Endothelial cell of umbilical vein (primary cell): ENCODE measurements around the gene PPM1F.

Experiments
- CTCF ChIP-seq, 2 donors: IDR thresholded peaks; 1 replicate in 1 of 2; 2 replicates in 1 of 2; pipeline ENCODE4 v1.5.1; 2011; ENCODE audit warnings: low read length in 2 of 2, mild to moderate bottlenecking in 2 of 2, moderate library complexity in 2 of 2, control low read depth in 1 of 2, inconsistent platforms in 1 of 2, low read depth in 1 of 2; ENCODE audit not compliant: insufficient read depth in 1 of 2; ENCODE audit errors: extremely low read depth in 1 of 2
- EZH2 ChIP-seq: IDR thresholded peaks from 2 replicates; pipeline ENCODE4 v1.6.1; 2012; ENCODE audit warnings: borderline replicate concordance, low read depth, mild to moderate bottlenecking, moderate library complexity, low read length, inconsistent platforms; ENCODE audit not compliant: severe bottlenecking
- FOS ChIP-seq: IDR thresholded peaks from 2 replicates; pipeline ENCODE4 v1.6.1; 2011; ENCODE audit warnings: mild to moderate bottlenecking, low read length, moderate library complexity, borderline replicate concordance; ENCODE audit not compliant: insufficient read depth
- GATA2 ChIP-seq: IDR thresholded peaks from 2 replicates; pipeline ENCODE4 v1.7.0; 2011; ENCODE audit warnings: low read depth, mild to moderate bottlenecking, moderate library complexity, mixed read lengths, low read length; ENCODE audit not compliant: insufficient read length, insufficient read depth
- JUN ChIP-seq: IDR thresholded peaks from 2 replicates; pipeline ENCODE4 v1.6.1; 2011; ENCODE audit warnings: borderline replicate concordance, low read depth; ENCODE audit not compliant: insufficient read length, insufficient read depth
- MAX ChIP-seq: IDR thresholded peaks from 2 replicates; pipeline ENCODE4 v1.6.1; 2011; ENCODE audit not compliant: insufficient read depth, insufficient read length
- MYC ChIP-seq: IDR thresholded peaks from one replicate; pipeline ENCODE4 v1.6.1; 2011; ENCODE audit warnings: mild to moderate bottlenecking, low read depth, low read length
- POLR2A ChIP-seq: IDR thresholded peaks from 2 replicates; pipeline ENCODE4 v1.6.1; 2012; ENCODE audit warnings: low read depth, mild to moderate bottlenecking, control low read depth, low read length
- POLR2AphosphoS5 ChIP-seq: IDR thresholded peaks from 2 replicates; pipeline ENCODE4 v1.6.1; 2012; ENCODE audit warnings: low read depth, mild to moderate bottlenecking, control low read depth, low read length, moderate library complexity; ENCODE audit not compliant: insufficient read depth

GRCh38 chr22:21938071-21938822 lies 14.4 kb downstream of the PPM1F start:
- TF ChIP-seq CTCF (IDR thresholded peaks at IDR 0.05; ENCODE audit: extremely low read depth in 1 of 2, insufficient read depth in 1 of 2, low read depth in 1 of 2, low read length in 2 of 2) (peak; percentile 99), POLR2A (no peak), MYC (peak; percentile 65), EZH2 (no peak), POLR2AphosphoS5 (peak; percentile 76), MAX (no peak), GATA2 (no peak), JUN (peak; percentile 12), FOS (no peak)
